Measurements from ENCODE around the gene SOX2. TPM values are rescaled to one million over a fixed set of nuclear protein-coding genes. Genes with fewer than 3 reads are reported as not detected.
"Not testable (repeated sequence)": the region's sequence is repeated elsewhere in the genome, so short reads cannot be mapped to it uniquely, and the experiment has no call there.

The SOX2 gene
- total RNA-seq, 2 donors from 2014 or later, result 0.21 to 0.42 TPM

DNA sequence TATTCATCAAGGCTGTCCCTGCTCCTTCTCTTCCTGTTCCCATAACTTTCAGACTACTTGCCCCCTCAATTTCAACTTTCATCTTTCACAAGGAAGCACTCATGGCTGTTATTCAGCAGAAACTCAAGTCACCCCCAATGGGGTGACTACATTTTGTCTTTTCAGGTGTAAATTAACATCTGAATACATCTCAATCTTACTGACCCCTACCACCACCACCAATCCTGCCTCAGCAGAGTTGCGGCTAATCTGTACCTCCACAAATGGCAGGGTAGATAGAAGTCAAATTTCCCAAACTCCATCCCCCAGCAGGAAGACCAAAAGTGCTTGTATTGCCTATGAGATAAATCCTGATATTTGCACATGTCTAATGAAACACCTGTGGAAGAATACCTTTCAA is 19.2 kb downstream of the SOX2 start:
- ATAC-seq (no peak), DNase-seq (no peak)
- intact Hi-C loops (cut with DNase I, micrococcal nuclease), result no loop called here

- intact Hi-C loops (cut with DNase I, micrococcal nuclease), result no loop called here
- DNase-seq (no peak), ATAC-seq (no peak)
Measured at GRCh38 chr3:181735911-181736310, 24.2 kb downstream of the SOX2 start.

DNA sequence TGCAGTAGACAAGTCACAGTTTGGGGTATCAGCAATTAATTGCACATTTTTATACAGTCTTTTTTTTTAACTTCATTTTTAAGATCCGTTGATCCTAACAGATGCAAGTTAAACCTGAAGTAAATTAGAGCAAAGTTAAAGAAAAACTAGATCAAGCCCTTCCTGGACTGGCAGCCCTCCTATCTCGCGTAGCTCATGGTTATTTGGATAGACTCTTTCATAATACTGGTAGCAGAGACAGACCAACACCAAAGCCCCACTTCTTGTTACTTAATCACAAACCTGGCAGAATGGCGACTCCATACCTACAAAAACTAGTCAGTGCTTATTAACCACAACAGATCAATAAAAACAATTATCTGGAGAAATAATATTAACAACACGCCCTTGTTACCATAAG is 26.8 kb downstream of the SOX2 start:
- no peak for ATAC-seq

DNA sequence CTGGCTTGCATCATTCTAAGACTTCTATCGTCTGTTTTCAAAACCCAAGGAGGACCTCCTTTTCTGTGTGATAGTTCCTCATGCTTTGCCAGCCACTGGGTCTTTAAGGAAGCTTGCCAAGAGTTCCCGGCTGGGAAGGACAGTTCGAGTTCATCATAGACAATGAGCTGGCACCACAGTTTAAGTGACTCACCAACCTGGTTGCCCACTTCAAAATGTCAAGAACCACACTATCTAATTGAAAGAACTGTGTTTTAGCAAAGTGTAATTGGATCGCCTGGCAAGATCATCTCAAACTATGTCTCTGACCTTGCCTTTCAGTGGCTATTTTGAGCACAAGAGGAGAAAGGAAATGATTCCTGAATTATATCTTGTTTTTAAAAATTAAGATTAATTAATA is 27.9 kb downstream of the SOX2 start:
- intact Hi-C loops (cut with DNase I, micrococcal nuclease), result no loop called here
- ATAC-seq (no peak), DNase-seq (no peak)

More for the DNA sequence above, 26.8 kb downstream of the SOX2 start:
- DNase-seq, result no peak
- intact Hi-C loops (cut with DNase I, micrococcal nuclease), result no loop called here

- DNase-seq (no peak), ATAC-seq (no peak)
- intact Hi-C loops (cut with DNase I, micrococcal nuclease), result no loop called here
Measured at GRCh38 chr3:181741417-181741816, 29.7 kb downstream of the SOX2 start.

DNA sequence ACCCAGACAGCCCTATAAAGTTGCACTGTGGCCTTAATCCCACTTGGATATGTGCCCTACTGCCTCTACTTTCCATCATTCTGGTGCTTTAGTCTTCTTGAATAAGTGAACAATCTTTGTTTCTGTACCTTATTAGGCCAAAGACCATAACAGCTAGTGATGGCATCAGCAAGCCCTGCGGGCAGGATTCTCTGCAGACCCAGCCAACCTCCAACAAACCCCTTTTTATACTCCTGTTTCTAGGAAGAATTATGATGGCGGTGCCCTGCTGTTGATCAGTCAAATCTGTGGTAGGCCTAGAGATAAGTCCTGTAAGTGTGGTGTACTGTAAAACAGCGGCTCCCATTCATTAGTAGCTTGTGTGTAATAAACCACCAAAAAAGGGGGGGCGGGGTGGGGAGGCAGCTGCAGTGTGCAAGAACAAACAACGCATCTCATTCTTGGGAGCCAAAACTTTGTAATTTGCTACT is 40.5 kb downstream of the SOX2 start:
- intact Hi-C loops (cut with DNase I, micrococcal nuclease), result no loop called here
- ATAC-seq (no peak), DNase-seq (no peak)

GRCh38 chr3:181753391-181753790 is 41.7 kb downstream of the SOX2 start:
- DNase-seq, result no peak

GRCh38 chr3:181755959-181756358 is 44.2 kb downstream of the SOX2 start:
- intact Hi-C loops (cut with DNase I, micrococcal nuclease), result no loop called here
- DNase-seq (no peak), ATAC-seq (no peak)

More at GRCh38 chr3:181753391-181753790, 41.7 kb downstream of the SOX2 start:
- intact Hi-C loops (cut with DNase I, micrococcal nuclease), result no loop called here
- no peak for ATAC-seq

- intact Hi-C loops (cut with DNase I, micrococcal nuclease), result no loop called here
- DNase-seq, result no peak
- ATAC-seq, result no peak
Measured at GRCh38 chr3:181756645-181757297, 45.0 kb downstream of the SOX2 start.

- intact Hi-C loops (cut with DNase I, micrococcal nuclease), result no loop called here
- DNase-seq (no peak), ATAC-seq (no peak)
Measured at GRCh38 chr3:181757694-181758306, 46.1 kb downstream of the SOX2 start.

GRCh38 chr3:181761906-181762305 is 50.2 kb downstream of the SOX2 start:
- intact Hi-C loops (cut with DNase I, micrococcal nuclease), result no loop called here
- ATAC-seq (no peak), DNase-seq (no peak)

DNA sequence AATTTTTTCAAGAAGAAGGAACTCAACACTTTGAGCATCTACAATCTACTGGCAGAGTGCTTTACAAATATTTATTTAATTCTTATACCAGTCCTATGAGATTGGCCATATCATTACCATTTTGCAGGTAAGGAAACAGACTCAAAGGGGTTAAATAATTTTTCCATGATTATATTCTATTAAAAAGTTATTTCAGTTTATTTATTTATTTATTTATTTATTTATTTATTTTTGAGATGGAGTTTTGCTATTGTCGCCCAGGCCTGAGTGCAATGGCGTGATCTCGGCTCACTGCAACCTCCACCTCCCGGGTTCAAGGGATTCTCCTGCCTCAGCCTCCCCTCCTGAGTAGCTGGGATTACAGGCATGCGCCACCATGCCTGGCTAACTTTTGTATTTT is 52.3 kb downstream of the SOX2 start:
- intact Hi-C loops (cut with DNase I, micrococcal nuclease); DNase-seq; ATAC-seq: not testable (repeated sequence)

Data from left colon (tissue), 2 donors.